Endothelial cell of umbilical vein (primary cell): ENCODE data around the gene KIF1C. TPM values are rescaled to one million over a fixed set of nuclear protein-coding genes. Genes with fewer than 3 reads are reported as not detected.

ENCODE experiments used
- BruUV-seq: library from RNA; stranded (reverse); fragments of 400-500 nt; replicated peaks from 2 replicates; lab custom pipeline; 2021; lab: Mats Ljungman, UMichigan
- CTCF ChIA-PET: fragments of 300-600, 350-600 bp; sonication (Branson Sonifier 250); formaldehyde crosslinking; loops from one replicate; lab custom pipeline; 2021; ENCODE audit warnings: antibody characterized with exemption, inconsistent platforms; lab: Charles Lee
- POLR2A ChIA-PET: fragments of 300-600, 350-600 bp; sonication (Branson Sonifier 250); formaldehyde crosslinking; loops from one replicate; lab custom pipeline; 2021; ENCODE audit warnings: antibody characterized with exemption, inconsistent platforms; lab: Charles Lee
- DNase-seq: peaks from one replicate; pipeline ENCODE4 v3.0.0-alpha.2; 2011; ENCODE audit warnings: low read depth, low spot score
- FAIRE-seq: peaks from 2 replicates; lab custom pipeline; 2011; peaks lifted over from hg19 to GRCh38; lab: Jason Lieb, UNC
- H2AFZ ChIP-seq: 2 replicates; pipeline ENCODE4 v1.6.0; 2012; ENCODE audit warnings: low read depth, low read length, control low read depth, inconsistent platforms
- H3K27ac ChIP-seq: 2 replicates; pipeline ENCODE4 v1.5.1; 2011; ENCODE audit warnings: low read depth, mild to moderate bottlenecking, control low read depth, low read length, moderate library complexity; ENCODE audit not compliant: insufficient read depth
- H3K27me3 ChIP-seq, 2 experiments: 2 replicates each; pipeline versions ENCODE4 v1.6.0 to v1.6.1; 2011; ENCODE audit warnings: low read length in 2 of 2, mixed read lengths in 1 of 2; ENCODE audit not compliant: control insufficient read depth in 2 of 2, insufficient read depth in 2 of 2
- H3K36me3 ChIP-seq, 2 experiments: 2 replicates in 1 of 2; 3 replicates in 1 of 2; pipeline ENCODE4 v1.5.1; 2011; ENCODE audit warnings: low read length in 2 of 2, mild to moderate bottlenecking in 1 of 2, moderate library complexity in 1 of 2; ENCODE audit not compliant: control insufficient read depth in 2 of 2, insufficient read depth in 2 of 2; ENCODE audit errors: extremely low read depth in 1 of 2
- H3K4me1 ChIP-seq: 3 replicates; pipeline ENCODE4 v1.5.1; 2011; ENCODE audit warnings: mild to moderate bottlenecking, low read length; ENCODE audit not compliant: control insufficient read depth, insufficient read depth; ENCODE audit errors: extremely low read depth
- H3K4me2 ChIP-seq: 2 replicates; pipeline ENCODE4 v1.6.1; 2011; ENCODE audit warnings: low read length, control low read depth, mixed read lengths; ENCODE audit not compliant: insufficient read depth
- H3K4me3 ChIP-seq, 3 experiments: fragments of 200-600 bp in 1 of 3; sonication (generic), shearing (Covaris generic) in 1 of 3; replicated peaks in 1 of 3; 2 replicates each; pipeline ENCODE4 v1.5.1; 2011 to 2016; ENCODE audit warnings: control low read depth in 3 of 3, low read length in 3 of 3, mild to moderate bottlenecking in 2 of 3, inconsistent platforms in 1 of 3, low read depth in 1 of 3, moderate library complexity in 1 of 3; ENCODE audit not compliant: insufficient read depth in 1 of 3
- H3K79me2 ChIP-seq: 2 replicates; pipeline ENCODE4 v1.6.0; 2012; ENCODE audit warnings: low read length, inconsistent platforms; ENCODE audit not compliant: control insufficient read depth, insufficient read depth
- H3K9ac ChIP-seq: replicated peaks from 2 replicates; pipeline ENCODE3; 2011; ENCODE audit warnings: low read length, control low read depth; ENCODE audit not compliant: insufficient read depth; ENCODE audit errors: extremely low read depth
- H3K9me1 ChIP-seq: replicated peaks from 3 replicates; pipeline ENCODE4 v1.6.0; 2011; ENCODE audit warnings: mild to moderate bottlenecking, low read length; ENCODE audit not compliant: control insufficient read depth, insufficient read depth; ENCODE audit errors: extremely low read depth
- H3K9me3 ChIP-seq: replicated peaks from 2 replicates; pipeline ENCODE4 v1.5.1; 2012; ENCODE audit warnings: low read length, inconsistent platforms; ENCODE audit not compliant: control insufficient read depth, insufficient read depth
- H4K20me1 ChIP-seq: replicated peaks from 2 replicates; pipeline ENCODE3; 2011; ENCODE audit warnings: mild to moderate bottlenecking, low read length; ENCODE audit not compliant: control insufficient read depth, insufficient read depth; ENCODE audit errors: extremely low read depth
- EZH2 ChIP-seq: IDR thresholded peaks from 2 replicates; pipeline ENCODE4 v1.6.1; 2012; ENCODE audit warnings: borderline replicate concordance, low read depth, mild to moderate bottlenecking, moderate library complexity, low read length, inconsistent platforms; ENCODE audit not compliant: severe bottlenecking
- FOS ChIP-seq: IDR thresholded peaks from 2 replicates; pipeline ENCODE4 v1.6.1; 2011; ENCODE audit warnings: mild to moderate bottlenecking, low read length, moderate library complexity, borderline replicate concordance; ENCODE audit not compliant: insufficient read depth
- GATA2 ChIP-seq: IDR thresholded peaks from 2 replicates; pipeline ENCODE4 v1.7.0; 2011; ENCODE audit warnings: low read depth, mild to moderate bottlenecking, moderate library complexity, mixed read lengths, low read length; ENCODE audit not compliant: insufficient read length, insufficient read depth
- JUN ChIP-seq: IDR thresholded peaks from 2 replicates; pipeline ENCODE4 v1.6.1; 2011; ENCODE audit warnings: borderline replicate concordance, low read depth; ENCODE audit not compliant: insufficient read length, insufficient read depth
- MYC ChIP-seq: IDR thresholded peaks from one replicate; pipeline ENCODE4 v1.6.1; 2011; ENCODE audit warnings: mild to moderate bottlenecking, low read depth, low read length
- POLR2A ChIP-seq: IDR thresholded peaks from 2 replicates; pipeline ENCODE4 v1.6.1; 2012; ENCODE audit warnings: low read depth, mild to moderate bottlenecking, control low read depth, low read length
- POLR2AphosphoS5 ChIP-seq: IDR thresholded peaks from 2 replicates; pipeline ENCODE4 v1.6.1; 2012; ENCODE audit warnings: low read depth, mild to moderate bottlenecking, control low read depth, low read length, moderate library complexity; ENCODE audit not compliant: insufficient read depth
- dilution Hi-C: fragments of 300-500 bp; cut with MboI; formaldehyde crosslinking; loops from one replicate; pipeline ENCODE4 v1.15.0; 2019; ENCODE audit warnings: low sequenced_read_pairs; ENCODE audit not compliant: extremely low pct_ligation_motif_present
- intact Hi-C: fragments of 100-400 bp; cut with micrococcal nuclease; formaldehyde crosslinking; loops from one replicate; pipeline ENCODE4 v1.10.0; 2022
- polyA plus RNA-seq, 4 experiments: library from polyadenylated mRNA; depleted of rRNA in 3 of 4; stranded (reverse) in 3 of 4; unstranded in 1 of 4; fragments of >200 nt; gene quantifications; 2 replicates each; pipeline versions ENCODE4 v1.2.1 to v1.2.3, GENCODE V29; 2011 to 2012; ENCODE audit warnings: missing spikeins in 1 of 4
- total RNA-seq: library from RNA; stranded (reverse); gene quantifications from 2 replicates; pipeline ENCODE4 v1.2.3, GENCODE V29; 2021
- TF ChIP-seq, protein P1 (sequence below), 2 donors: IDR thresholded peaks; 1 replicate in 1 of 2; 2 replicates in 1 of 2; pipeline ENCODE4 v1.5.1; 2011; ENCODE audit warnings: low read length in 2 of 2, mild to moderate bottlenecking in 2 of 2, moderate library complexity in 2 of 2, control low read depth in 1 of 2, inconsistent platforms in 1 of 2, low read depth in 1 of 2; ENCODE audit not compliant: insufficient read depth in 1 of 2; ENCODE audit errors: extremely low read depth in 1 of 2
- TF ChIP-seq, protein P2 (sequence below): IDR thresholded peaks from 2 replicates; pipeline ENCODE4 v1.6.1; 2011; ENCODE audit not compliant: insufficient read depth, insufficient read length

Gene KIF1C
- total and polyA plus RNA-seq, 2 donors (not counting 3 experiments of a cell fraction or from before 2014, with no cell fraction given) = 33.6 to 171 TPM

DNA sequence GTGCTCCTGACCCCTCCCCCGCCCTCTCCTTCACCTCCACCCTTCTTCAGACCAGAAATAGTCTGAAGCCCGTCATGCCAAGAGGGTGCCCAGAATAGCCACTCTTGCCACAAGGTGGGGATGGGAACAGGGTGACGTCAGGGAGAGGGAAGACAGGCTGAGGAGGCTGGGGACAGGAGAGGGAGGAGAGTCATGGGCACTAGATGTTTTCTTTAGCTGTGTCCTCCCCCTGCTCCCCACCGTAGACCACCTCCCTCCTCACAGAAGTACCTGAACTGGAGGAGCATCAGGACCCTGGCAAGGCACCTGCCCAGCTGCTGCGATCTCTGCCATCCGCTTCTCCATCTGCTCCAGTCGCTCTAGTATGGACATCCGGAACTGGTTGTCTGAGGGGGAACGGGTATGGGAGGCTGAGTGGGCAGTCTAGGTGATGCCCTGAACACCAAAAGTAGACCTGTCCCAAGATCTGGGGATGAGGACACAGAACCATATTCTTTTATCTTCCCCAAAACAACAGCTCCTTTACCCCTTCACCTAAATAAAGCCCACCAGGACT is 23.6 kb upstream of the KIF1C start:
- Histone ChIP-seq H4K20me1 (no peaks in the 10 kb centered on the region), H3K79me2 (no peaks in the 10 kb centered on the region), H3K4me1 (peaks cover 3% of the 10 kb centered on the region), H3K27ac (no peak overlapping the region), H3K36me3 (peaks cover 26 to 58% of the 10 kb centered on the region in 2 experiments), H3K9ac (no peak overlapping the region), H3K9me3 (no peaks in the 10 kb centered on the region), H3K4me2 (no peak overlapping the region), H3K4me3 (no peak overlapping the region), H3K9me1 (no peaks in the 10 kb centered on the region), H3K27me3 (no peaks in the 10 kb centered on the region), H2AFZ (no peak overlapping the region)
- FAIRE-seq (no peak), DNase-seq (no peak)
- TF ChIP-seq POLR2A (no peak), JUN (no peak), POLR2AphosphoS5 (no peak), GATA2 (no peak), MYC (no peak), EZH2 (no peak), FOS (no peak)
- TF ChIP-seq, protein P1, sequence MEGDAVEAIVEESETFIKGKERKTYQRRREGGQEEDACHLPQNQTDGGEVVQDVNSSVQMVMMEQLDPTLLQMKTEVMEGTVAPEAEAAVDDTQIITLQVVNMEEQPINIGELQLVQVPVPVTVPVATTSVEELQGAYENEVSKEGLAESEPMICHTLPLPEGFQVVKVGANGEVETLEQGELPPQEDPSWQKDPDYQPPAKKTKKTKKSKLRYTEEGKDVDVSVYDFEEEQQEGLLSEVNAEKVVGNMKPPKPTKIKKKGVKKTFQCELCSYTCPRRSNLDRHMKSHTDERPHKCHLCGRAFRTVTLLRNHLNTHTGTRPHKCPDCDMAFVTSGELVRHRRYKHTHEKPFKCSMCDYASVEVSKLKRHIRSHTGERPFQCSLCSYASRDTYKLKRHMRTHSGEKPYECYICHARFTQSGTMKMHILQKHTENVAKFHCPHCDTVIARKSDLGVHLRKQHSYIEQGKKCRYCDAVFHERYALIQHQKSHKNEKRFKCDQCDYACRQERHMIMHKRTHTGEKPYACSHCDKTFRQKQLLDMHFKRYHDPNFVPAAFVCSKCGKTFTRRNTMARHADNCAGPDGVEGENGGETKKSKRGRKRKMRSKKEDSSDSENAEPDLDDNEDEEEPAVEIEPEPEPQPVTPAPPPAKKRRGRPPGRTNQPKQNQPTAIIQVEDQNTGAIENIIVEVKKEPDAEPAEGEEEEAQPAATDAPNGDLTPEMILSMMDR (IDR thresholded peaks at IDR 0.05; ENCODE audit: extremely low read depth in 1 of 2, insufficient read depth in 1 of 2, low read depth in 1 of 2, low read length in 2 of 2) = no peak
- TF ChIP-seq, protein P2, sequence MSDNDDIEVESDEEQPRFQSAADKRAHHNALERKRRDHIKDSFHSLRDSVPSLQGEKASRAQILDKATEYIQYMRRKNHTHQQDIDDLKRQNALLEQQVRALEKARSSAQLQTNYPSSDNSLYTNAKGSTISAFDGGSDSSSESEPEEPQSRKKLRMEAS = no peak
- dilution Hi-C loops (no loop called here), intact Hi-C loops (no loop called here)
- ChIA-PET CTCF (interaction anchor here (0.6 to 1.1 kb wide), 2 partner anchors 14 to 89 kb away, joined by 3 read pairs; no protein-coding TSS in a partner anchor), POLR2A (no interaction called here)
- no TSS peak for BruUV-seq
